Hair follicular keratinocyte (primary cell): ENCODE data around the gene TAS1R3. TPM values are rescaled to one million over a fixed set of nuclear protein-coding genes. Genes with fewer than 3 reads are reported as not detected.

Source experiments
- total RNA-seq: library from RNA; depleted of rRNA; stranded (reverse); fragments of >200 nt; gene quantifications from 2 replicates; pipeline ENCODE4 v1.2.3, GENCODE V29; 2015

The TAS1R3 gene
- under 0.01 TPM in 1 of 2 replicates, not detected in the other for total RNA-seq

GRCh38 chr1:1331068-1331965 lies at the start of gene TAS1R3:
Gene TAS1R3 (plus strand): TSS chr1:1331280. CDS start chr1:1331346, 66 bp downstream.

GRCh38 chr1:1307923-1308755 lies 22.9 kb upstream of the TAS1R3 start, which contains the start of the genes ACAP3 and PUSL1:
Gene ACAP3 (minus strand): TSS chr1:1307930. CDS start chr1:1307815, 115 bp downstream.
Gene PUSL1 (plus strand): TSS chr1:1308597. CDS start chr1:1308644, 47 bp downstream.

GRCh38 chr1:1324524-1325287 lies 6.4 kb upstream of the TAS1R3 start, which contains the start of the genes CPTP and INTS11:
Gene CPTP (plus strand): TSS chr1:1324802. CDS start chr1:1326911, 2,109 bp downstream.
Gene INTS11 (minus strand): TSS chr1:1324660. CDS start chr1:1324608, 52 bp downstream.

GRCh38 chr1:1349256-1350012 lies 18.4 kb downstream of the TAS1R3 start, which contains the start of gene DVL1:
Gene DVL1 (minus strand): TSS chr1:1349418. CDS start chr1:1349065, 353 bp downstream.

GRCh38 chr1:1358433-1359271 lies 27.6 kb downstream of the TAS1R3 start, which contains the start of gene MXRA8:
Gene MXRA8 (minus strand): TSS chr1:1358555. CDS start chr1:1358504, 51 bp downstream.

GRCh38 chr1:1374929-1375662 lies 44.0 kb downstream of the TAS1R3 start, which contains the start of gene AURKAIP1:
Gene AURKAIP1 (minus strand): TSS chr1:1375207. CDS start chr1:1374756, 451 bp downstream.

Other genes starting within 250 kb of the TAS1R3 start
- gene C1orf159, start 215.2 kb upstream of the TAS1R3 start, total RNA-seq: 19.8 and 25.9 TPM in 2 replicates
- gene TTLL10, start 157.4 kb upstream of the TAS1R3 start, total RNA-seq: not detected in 2 replicates
- gene TNFRSF18, start 124.7 kb upstream of the TAS1R3 start, total RNA-seq: not detected in 2 replicates
- gene TNFRSF4, start 117.1 kb upstream of the TAS1R3 start, total RNA-seq: not detected in 2 replicates
- 146 and 147 TPM in 2 replicates for gene SDF4, start 99.3 kb upstream of the TAS1R3 start, total RNA-seq
- gene B3GALT6, start 99.0 kb upstream of the TAS1R3 start, total RNA-seq: 20.5 and 27.3 TPM in 2 replicates
- gene C1QTNF12, start 84.6 kb upstream of the TAS1R3 start, total RNA-seq: 1.5 TPM in 1 of 2 replicates, not detected in the other
- gene UBE2J2, start 57.4 kb upstream of the TAS1R3 start, total RNA-seq: 28.3 and 55.2 TPM in 2 replicates
- gene SCNN1D, start 50.8 kb upstream of the TAS1R3 start, total RNA-seq: 0.08 and 0.16 TPM in 2 replicates
- gene ACAP3, start 23.4 kb upstream of the TAS1R3 start, total RNA-seq: 17.6 and 25.7 TPM in 2 replicates
- 41.2 and 61.1 TPM in 2 replicates for gene PUSL1, start 22.7 kb upstream of the TAS1R3 start, total RNA-seq
- gene INTS11, start 6.6 kb upstream of the TAS1R3 start, total RNA-seq: 78.0 and 80.0 TPM in 2 replicates
- gene CPTP, start 6.5 kb upstream of the TAS1R3 start, total RNA-seq: 29.1 and 32.2 TPM in 2 replicates
- gene DVL1, start 18.1 kb downstream of the TAS1R3 start, total RNA-seq: 109 and 156 TPM in 2 replicates
- gene MXRA8, start 27.3 kb downstream of the TAS1R3 start, total RNA-seq: 0.39 and 2.0 TPM in 2 replicates
- 170 and 228 TPM in 2 replicates for gene AURKAIP1, start 43.9 kb downstream of the TAS1R3 start, total RNA-seq
- 39.0 and 54.7 TPM in 2 replicates for gene CCNL2, start 68.1 kb downstream of the TAS1R3 start, total RNA-seq
- 106 and 211 TPM in 2 replicates for gene MRPL20, start 76.0 kb downstream of the TAS1R3 start, total RNA-seq
- 4.9 and 5.8 TPM in 2 replicates for gene ANKRD65, start 90.0 kb downstream of the TAS1R3 start, total RNA-seq
- gene VWA1, start 104.4 kb downstream of the TAS1R3 start, total RNA-seq: 7.6 and 12.5 TPM in 2 replicates
- not detected in 2 replicates for gene ATAD3C, start 118.4 kb downstream of the TAS1R3 start, total RNA-seq
- gene ATAD3B, start 140.5 kb downstream of the TAS1R3 start, total RNA-seq: 15.9 and 49.1 TPM in 2 replicates
- 40.2 and 78.4 TPM in 2 replicates for gene ATAD3A, start 180.9 kb downstream of the TAS1R3 start, total RNA-seq
- gene TMEM240, start 209.3 kb downstream of the TAS1R3 start, total RNA-seq: not detected in 2 replicates
- gene SSU72, start 243.6 kb downstream of the TAS1R3 start, total RNA-seq: 130 and 156 TPM in 2 replicates